HG03520 (cell line): ENCODE results near the gene ACTN4.

Source experiments
- ATAC-seq: cut with Tn5 transposase; IDR thresholded peaks from one replicate; pipeline ENCODE4 v1.9.1; 2021; ENCODE audit warnings: mild to moderate bottlenecking, moderate library complexity; ENCODE audit not compliant: unreplicated experiment

ACTN4 gene

GRCh38 chr19:38693380-38694223 is 46.2 kb downstream of the ACTN4 start:
- ATAC-seq: no peak

GRCh38 chr19:38695317-38695683 is 47.9 kb downstream of the ACTN4 start:
- no peak for ATAC-seq

DNA sequence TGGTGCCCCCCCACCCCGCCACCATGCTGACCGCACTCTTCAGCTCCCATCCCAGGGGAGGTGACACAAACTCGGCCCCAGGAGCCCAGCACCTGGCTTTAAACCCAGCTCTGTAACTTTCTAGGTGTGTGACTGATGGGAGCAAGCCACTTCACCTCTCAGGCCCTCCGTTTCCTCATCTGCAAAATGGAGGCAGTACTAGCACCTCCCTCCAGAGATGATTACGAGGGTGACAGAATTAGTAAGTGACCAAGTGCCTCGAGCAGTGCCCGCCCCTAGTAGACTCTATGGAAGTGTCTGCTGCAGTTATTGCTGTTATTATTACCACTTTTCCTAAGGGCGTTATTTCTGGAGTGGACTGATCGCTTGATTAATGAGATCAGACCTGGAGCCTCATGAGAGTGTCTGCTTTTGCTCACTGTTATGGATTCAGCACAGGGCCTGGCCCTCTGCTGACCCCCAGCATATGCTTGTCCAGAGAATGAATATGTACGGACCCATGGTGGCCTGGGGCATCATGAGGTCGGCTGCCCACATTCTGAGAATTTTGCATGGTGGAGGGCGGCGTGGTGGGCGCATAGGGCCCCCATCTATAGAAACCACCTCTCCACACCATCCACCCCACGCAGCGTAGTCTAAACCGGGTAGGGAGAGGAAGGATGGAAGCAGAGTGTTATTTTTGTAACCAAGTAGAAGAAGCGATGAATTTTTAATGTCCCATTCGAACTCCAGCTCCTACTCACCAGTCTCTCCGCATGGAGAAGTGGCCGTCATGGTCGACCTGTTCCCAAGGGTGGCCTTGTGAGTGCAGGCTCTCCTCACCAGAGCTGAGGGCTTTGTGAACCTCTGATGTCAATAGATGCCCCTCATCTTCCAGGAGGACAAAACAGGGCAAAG is 48.6 kb downstream of the ACTN4 start:
- no peak for ATAC-seq

- ATAC-seq: no peak
Observed at GRCh38 chr19:38696729-38697055, 49.2 kb downstream of the ACTN4 start.

- no peak for ATAC-seq
Observed at GRCh38 chr19:38697197-38697596, 49.7 kb downstream of the ACTN4 start.

- no peak for ATAC-seq
Observed at GRCh38 chr19:38697641-38698071, 50.2 kb downstream of the ACTN4 start.

GRCh38 chr19:38698225-38699026 is 51.0 kb downstream of the ACTN4 start:
- ATAC-seq: no peak

DNA sequence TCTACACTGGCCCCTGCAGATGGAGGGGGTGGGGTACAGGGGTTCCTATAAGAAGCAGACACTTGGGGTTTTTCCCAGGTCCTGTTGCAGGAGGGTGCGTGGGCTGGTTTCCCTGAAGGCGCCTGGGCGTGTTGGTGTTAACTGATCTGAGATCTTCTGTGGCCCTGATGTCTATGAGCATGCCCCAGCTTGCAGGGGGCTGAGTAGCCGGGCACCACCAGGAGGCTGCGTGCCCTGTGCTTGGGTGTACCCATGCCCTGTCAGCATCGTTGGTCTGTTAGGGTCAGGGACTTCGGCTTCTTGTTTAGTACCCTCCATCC is 51.5 kb downstream of the ACTN4 start:
- no peak for ATAC-seq

DNA sequence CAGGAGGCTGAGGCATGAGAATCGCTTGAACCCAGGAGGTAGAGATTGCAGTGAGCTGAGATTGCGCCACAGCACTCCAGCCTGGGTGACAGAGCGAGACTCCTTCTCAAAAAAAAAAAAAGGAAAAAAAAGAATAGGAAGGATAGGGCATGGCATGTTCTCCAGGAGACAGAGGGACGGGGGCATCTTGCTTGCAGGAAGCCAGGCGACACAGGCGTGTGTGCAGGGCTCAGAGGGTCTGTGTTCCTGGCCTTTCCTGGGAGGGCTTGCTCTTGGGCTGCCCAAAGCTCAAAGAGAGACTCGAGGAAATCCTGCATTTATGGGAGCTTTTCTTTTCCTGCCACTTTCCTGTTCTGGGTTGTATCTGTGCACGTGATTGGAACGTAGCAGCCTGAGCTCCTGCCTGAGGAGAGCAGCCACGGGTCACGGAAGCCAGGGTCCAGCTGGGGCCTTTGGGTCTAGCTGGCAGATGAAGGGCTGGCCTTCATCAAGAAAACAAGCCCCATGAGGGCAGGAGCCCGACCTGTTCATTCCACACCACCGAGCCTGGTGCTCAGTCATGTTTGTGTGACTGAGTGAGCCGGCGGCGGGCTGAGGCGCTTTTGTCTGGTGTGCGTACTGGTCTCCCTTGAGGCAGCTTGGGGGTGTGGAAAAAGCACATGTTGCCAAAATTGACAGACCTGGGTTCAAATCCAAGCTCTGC is 52.3 kb downstream of the ACTN4 start:
- ATAC-seq: no peak

- no peak for ATAC-seq
Observed at GRCh38 chr19:38700350-38700901, 53.0 kb downstream of the ACTN4 start.

DNA sequence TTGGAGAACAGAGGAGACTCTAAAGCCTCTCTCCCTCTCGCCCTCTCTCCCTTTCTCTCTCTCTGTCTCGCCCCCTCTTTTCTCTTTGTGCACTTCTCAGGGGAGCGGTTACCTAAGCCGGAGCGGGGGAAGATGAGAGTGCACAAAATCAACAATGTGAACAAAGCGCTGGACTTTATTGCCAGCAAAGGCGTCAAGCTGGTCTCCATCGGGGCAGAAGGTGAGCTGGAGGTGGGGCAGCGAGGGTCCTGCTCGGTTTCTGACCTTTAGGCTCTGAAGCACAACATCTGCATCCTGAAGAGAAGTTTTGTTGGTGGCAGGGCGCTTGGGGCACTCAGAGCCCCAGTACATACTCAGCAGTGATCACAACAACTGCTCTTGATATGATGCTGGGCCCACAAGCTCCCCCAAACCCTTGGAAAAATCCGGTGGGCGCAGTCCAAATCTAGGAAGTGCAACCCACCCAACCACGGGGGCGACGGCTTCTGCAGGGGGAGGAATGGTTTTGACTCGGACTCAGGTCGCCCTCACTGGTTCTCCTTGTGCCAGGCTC is 53.5 kb downstream of the ACTN4 start:
- no peak for ATAC-seq

DNA sequence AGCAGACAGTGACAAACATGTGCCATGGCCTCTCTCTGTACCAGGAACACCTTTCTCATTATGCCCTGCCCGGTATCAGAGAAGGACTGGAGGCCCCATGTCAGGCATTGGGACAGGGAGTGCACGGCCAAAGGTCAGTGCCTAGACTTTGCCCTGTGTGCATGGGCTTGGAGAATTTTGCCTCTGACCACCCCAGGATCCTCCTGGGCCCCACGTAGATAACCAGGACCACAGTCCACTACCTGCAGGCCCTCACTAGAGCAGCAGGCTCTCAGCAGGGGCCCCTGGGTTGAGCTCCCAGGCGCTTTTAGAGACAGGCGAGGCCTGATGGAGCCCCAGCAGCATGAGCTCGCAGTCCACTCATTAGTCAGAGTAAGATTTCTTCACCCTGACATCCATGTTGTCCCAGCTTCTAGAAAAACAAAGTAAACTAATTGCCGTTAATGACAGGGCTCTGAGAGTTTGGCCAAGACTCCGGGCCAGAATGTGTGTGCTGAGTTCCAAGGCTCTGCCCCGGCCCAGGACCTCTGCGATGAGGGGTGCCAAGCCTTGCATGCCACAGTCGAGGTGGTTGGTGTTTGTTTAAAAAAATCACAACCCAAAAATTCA is 54.1 kb downstream of the ACTN4 start:
- ATAC-seq: no peak

DNA sequence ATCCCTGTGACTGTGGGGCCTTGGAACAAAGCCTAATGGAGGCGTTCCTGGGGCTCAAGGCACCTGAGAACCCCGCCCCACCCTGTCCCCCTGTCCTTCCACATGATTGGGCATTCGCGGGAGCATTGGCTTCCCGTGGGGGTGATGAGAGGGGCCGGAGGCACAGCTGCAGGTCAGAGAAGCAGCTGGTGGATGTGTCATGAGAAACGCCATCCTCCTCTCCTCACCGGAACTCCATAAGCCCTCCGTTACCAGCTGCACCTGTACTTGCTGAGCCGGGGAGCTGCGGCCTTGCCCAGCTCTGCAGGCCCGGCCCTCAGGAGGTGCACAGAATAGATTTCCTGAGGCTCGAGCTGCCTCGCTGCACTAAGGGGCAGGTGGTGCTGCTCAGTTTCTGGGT is 54.8 kb downstream of the ACTN4 start:
- ATAC-seq: no peak

DNA sequence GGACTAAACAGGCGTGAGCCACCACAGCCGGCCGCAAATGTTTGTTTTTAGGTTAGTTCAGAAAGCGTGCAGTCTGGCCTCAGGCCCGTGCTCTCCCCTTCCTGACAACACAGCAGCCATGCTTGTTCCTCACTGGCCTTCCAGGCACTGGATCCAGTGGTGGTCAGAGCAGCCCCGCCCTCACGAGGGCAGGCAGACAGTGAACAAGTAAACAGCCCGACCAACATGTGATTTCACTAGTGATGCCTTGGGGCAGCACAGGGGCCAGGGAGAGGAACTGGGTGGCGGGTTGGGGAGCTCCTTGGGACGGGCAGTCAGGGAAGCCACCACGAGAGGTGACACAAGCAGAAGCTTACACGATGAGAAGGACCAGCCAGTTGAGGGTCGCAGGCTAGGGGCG is 56.1 kb downstream of the ACTN4 start:
- ATAC-seq: no peak

DNA sequence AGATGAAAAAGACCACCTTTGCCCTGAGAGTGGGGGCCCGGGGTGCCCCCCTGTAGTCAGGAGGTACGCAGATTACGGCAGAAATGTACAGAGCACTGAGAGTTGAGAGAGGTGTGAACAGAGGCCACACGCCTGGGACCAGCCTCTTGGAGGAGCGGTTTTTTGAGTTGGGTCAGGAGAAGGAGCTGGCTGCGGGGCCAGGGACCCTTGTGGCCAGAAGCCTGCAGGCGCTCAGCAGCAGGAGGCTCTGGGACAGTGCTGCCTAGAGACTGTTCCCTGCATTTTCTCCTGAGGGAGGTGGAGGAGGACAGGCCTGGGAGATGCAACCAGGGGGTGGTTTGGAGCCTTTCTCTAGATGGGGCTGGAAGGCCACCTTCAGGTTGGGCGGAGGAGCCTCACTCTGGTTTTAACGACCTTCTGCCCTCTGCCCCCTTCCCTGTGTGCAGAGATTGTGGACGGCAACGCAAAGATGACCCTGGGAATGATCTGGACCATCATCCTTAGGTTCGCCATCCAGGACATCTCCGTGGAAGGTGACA is 57.1 kb downstream of the ACTN4 start:
- ATAC-seq: no peak

DNA sequence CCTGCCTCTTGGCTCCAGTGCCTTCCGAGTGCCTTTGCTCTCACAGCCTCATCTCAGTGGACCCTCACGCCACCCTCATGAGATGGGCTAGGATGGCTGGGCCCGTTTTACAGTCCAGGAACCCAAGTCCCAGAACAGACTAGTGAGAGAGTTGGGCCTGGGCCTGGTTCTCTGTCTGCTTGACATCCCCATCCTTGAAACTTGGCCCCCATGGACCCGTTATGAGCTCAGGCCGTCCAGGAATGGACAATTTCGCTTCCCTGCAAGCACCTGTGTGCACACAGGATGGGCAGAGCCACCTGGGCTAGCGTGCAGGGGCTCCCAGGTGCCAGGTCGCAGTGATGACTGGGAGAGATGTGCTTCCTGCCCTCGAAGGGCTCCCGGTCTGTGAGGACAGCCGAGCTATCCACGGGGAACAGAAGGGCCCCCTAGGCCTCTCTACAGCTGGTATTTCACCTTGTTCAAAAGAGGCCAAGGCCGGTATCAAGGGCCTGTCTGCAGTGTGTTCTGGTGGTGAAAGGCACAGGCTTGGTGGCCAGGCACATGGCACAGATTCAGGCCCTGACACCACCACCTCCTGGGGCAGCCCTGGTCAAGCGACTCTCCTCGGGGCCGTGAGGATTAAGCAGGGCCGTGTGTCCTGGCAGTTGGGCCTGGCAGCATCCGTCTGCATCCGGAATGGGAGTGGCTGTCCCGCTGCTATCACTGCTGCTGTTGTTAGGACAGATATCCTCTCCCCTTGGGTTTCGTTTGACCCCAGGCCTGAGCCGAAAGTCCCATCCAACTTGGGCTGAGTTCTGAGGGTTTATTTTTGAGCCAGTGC is 58.0 kb downstream of the ACTN4 start:
- no peak for ATAC-seq

DNA sequence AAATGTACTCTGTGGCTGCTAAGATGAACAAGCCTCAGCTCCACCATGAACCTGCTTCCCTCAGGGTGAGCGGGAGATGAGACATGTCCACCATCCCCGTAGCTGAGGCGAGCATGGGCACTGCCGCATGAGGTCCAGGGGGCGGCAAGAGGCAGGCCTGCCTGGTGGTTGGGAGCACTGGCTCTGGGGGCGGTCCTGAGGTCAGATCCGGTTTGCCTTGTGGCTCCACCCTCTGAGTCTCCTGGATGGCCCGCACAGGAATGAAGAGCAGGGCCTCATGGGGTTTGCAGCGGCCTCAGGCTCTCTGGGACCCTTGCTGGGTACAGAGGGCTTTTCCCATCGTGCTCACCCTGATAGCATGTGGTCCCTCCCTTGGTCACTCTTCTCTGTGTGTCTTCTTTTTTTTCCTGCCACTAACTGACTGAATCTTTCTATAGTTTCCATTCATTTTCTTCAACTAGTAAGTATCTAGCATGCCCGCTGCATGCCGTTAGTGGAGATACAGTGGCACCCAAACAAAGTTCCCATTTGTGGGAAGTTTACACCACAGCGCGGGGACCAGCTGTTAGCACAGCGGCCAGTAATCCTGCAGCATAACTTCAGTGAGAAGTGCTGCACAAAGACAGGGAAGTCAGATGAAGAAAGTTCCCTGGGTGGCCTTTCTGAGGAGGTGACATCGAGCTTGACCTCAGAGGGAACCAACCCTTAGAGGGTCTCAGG is 59.5 kb downstream of the ACTN4 start:
- ATAC-seq: no peak

DNA sequence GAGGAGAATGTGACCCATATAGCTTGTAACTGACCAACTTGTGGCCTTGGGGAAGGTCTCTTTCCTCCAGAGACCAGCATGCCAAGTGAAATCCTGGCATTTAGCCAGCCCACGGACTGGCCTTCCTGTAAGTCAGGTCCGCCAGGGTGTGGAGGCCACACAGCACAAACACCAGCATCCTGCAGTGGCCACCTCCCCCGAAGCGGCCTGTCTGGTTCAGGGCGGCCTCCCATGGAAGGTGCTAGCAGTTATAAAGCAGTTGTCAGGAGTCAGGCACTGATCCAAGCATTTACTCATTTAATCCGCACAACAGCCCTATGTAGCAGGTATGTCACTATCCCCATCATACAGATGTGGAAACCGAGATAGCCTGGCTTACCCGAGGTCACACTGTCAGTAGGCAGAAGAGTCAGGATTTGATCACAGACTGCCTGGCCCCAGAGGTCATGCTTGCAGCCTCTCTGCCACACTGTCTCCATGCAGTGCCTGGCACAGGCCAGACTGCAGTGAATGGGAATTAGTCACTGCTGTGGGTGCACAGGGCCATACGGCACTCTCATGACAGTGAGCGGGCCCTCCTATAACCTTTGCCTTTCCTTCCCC is 60.2 kb downstream of the ACTN4 start:
- no peak for ATAC-seq
